Ovary (tissue), 3 donors: ENCODE results near the gene ZNF367.

Experiments
- CTCF ChIP-seq, 3 donors: fragments of 450-650 bp in 2 of 3; fragments of 200-600 bp in 1 of 3; IDR thresholded peaks; one replicate each; pipeline versions ENCODE4 v1.5.1 to v1.8.0; 2016 to 2022; ENCODE audit warnings: antibody characterized with exemption in 3 of 3, mild to moderate bottlenecking in 1 of 3
- EP300 ChIP-seq: sonication (generic); formaldehyde crosslinking; IDR thresholded peaks from one replicate; pipeline ENCODE4 v1.6.1; 2017; ENCODE audit warnings: antibody characterized with exemption
- POLR2A ChIP-seq: fragments of 450-650 bp; IDR thresholded peaks from one replicate; pipeline ENCODE4 v1.6.1; 2017; ENCODE audit warnings: antibody characterized with exemption, mild to moderate bottlenecking, moderate library complexity
- donor health status: DM: no; HTN: no; CAD: no.

- no peak for TF ChIP-seq CTCF (IDR thresholded peaks at IDR 0.05)
- no peak for TF ChIP-seq POLR2A
- TF ChIP-seq EP300, result no peak
These were observed 32.0 kb downstream of the ZNF367 start for GRCh38 chr9:96386157-96386556.
